CD4-positive, alpha-beta T cell treated with Interleukin-15 for 4 hours (primary cell): ENCODE data around the gene FILIP1.

Experiments
- DNase-seq: peaks from one replicate; pipeline ENCODE4 v3.0.0-alpha.2; 2020; ENCODE audit warnings: low spot score

Gene FILIP1

GRCh38 chr6:75266716-75267291 lies 226.8 kb downstream of the FILIP1 start:
- peak; percentile 42 for DNase-seq

- DNase-seq, result no peak
Observed at GRCh38 chr6:75263401-75263750, 230.2 kb downstream of the FILIP1 start.

- DNase-seq, result no peak
Observed at GRCh38 chr6:75262716-75263400, 230.7 kb downstream of the FILIP1 start.

DNA sequence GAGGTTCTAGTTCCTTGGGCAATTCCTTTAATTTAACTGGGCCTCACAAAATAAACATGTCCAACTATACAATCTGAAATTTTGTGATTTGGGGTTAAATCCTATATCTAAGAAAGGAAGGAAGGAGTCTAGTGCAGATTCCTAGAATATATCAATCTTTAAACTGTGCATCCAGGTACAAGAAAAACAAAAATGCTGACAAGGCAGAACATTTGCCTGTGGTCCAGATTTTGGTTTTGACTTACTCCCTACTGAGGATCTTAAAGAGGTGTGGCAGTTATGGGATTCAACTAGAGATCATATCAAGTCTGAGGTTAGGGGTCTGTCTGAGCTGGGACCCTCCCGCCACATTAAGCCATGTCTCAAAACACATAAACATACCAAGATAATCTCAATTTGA lies 232.3 kb downstream of the FILIP1 start:
- DNase-seq, result no peak

GRCh38 chr6:75257343-75258087 lies 236.1 kb downstream of the FILIP1 start:
- no peak for DNase-seq

- DNase-seq, result no peak
Observed at GRCh38 chr6:75250552-75250951, 243.0 kb downstream of the FILIP1 start.

GRCh38 chr6:75249837-75250236 lies 243.8 kb downstream of the FILIP1 start:
- no peak for DNase-seq

DNA sequence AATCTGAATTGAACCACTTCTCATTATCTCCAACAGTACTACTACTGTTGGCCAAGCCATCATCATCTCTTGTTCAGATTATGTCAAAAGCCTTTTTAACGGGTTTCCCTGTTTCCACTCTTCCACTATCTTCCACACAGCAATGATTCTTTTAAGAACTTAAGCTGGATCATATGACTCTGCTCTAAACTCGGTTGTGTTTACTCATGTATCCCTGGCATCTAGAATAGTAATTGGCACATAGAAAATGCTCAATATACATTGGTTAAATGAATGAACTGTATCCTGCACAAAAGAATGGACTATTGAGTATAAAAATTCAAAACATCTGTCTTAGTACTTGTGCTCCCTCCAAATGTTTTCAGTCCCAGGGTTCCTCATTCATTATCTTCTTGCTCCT lies 247.2 kb downstream of the FILIP1 start:
- DNase-seq, result no peak

DNA sequence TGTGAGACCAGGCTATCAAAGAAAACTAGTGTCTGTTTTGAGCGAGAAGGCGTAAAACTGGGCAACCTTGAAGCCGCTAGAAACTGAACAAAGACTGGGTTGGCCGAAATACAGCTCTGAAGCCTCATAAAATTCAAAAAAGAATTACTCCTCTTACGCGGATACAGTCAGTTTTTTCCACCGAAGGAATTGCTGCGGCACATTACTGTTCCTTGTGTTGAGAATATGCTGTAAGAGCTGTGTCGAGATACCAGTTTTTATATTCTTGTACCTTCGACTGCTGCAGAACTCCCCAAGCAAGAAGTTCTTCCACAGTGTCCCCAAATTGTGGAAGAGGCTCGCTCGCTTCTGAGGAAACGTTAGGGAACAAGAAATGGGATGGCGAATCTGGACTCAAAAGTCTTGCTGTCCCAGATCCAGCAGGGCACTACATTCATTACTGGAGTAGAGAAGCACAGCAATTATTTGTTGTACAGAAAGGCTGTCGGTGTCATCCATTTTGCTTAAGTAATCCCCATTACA lies 249.5 kb downstream of the FILIP1 start:
- no peak for DNase-seq

GRCh38 chr6:75243333-75244062 lies 250.1 kb downstream of the FILIP1 start, which contains the start of gene COX7A2:
Gene COX7A2, minus strand, starts transcription at chr6:75243801. Its CDS starts 67 bp downstream, at chr6:75243734.
- peak; percentile 91 for DNase-seq
